ENCODE data around the gene RBM48. TPM values are rescaled to one million over a fixed set of nuclear protein-coding genes. Genes with fewer than 3 reads are reported as not detected.
A peak's percentile ranks its signal among the peaks of the same experiment; 100 is the strongest.

RBM48 gene
- total and polyA plus RNA-seq, 5 donors: 9.1 to 14.8 (median 11.3) TPM

DNA sequence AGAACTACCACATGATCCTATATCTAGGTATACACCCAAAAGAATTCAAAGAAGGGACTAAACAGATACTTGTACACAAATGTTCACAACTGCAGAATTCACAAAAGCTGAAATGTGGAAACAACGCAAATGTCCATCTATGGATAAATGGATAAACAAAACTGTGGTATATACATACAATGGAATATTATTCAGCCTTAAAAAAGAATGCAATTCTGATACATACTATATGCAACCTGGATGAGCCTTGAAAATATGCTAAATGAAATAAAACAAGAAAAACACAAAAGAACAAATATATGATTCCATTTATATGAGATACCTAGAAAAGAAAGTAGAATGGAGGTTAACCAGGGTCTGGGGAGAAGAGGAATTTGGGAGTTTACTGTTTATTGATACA is 54.4 kb downstream of the RBM48 start:
- Histone ChIP-seq H3K27me3 (ENCODE audit: control insufficient read depth, insufficient read depth) (no peaks in the 10 kb centered on the region), H3K4me3 (ENCODE audit: low read length) (no peak overlapping the region), H3K27ac (ENCODE audit: low read length) (no peak overlapping the region), H3K4me1 (ENCODE audit: control insufficient read depth, insufficient read depth, low read length) (peaks cover 10% of the 10 kb centered on the region), H3K9me3 (ENCODE audit: control insufficient read depth, low read length) (no peaks in the 10 kb centered on the region)
- WGBS: 99% methylated on average over 1 of the region's 1 CpG
- ATAC-seq: no peak
- no peak for DNase-seq
- intact Hi-C loops (cut with DNase I): no loop called here

DNA sequence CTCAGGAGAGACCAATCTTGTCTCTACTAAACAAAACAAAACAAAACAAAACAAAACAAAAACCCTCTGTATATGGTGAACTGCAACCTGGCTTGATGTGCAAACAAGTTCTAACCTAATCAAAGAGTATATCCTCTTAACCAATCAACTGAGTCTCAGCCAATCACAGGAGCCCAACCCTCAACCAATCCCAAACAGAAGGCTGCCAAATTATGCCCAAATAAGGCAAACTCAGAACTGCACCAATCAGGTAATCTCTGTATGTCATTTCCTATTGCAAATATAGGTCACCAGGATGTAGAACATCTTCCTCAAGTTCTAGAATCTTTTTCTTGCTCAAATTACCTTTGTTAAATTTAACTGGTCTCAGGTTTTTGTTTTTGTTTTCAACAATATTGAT is 56.4 kb downstream of the RBM48 start:
- Histone ChIP-seq H3K4me3 (ENCODE audit: low read length) (no peak overlapping the region), H3K9me3 (ENCODE audit: control insufficient read depth, low read length) (no peaks in the 10 kb centered on the region), H3K27me3 (ENCODE audit: control insufficient read depth, insufficient read depth) (no peaks in the 10 kb centered on the region), H3K27ac (ENCODE audit: low read length) (peak overlapping the region; percentile 62), H3K4me1 (ENCODE audit: control insufficient read depth, insufficient read depth, low read length) (peaks cover 12% of the 10 kb centered on the region)
- DNase-seq (no peak), ATAC-seq (no peak)
- intact Hi-C loops (cut with DNase I): no loop called here

- no peaks in the 10 kb centered on the region for H3K27me3 ChIP-seq (ENCODE audit: control insufficient read depth, insufficient read depth)
- intact Hi-C loops (cut with DNase I): no loop called here
- no peaks in the 10 kb centered on the region for H3K9me3 ChIP-seq (ENCODE audit: control insufficient read depth, low read length)
- no peak for DNase-seq
- H3K27ac ChIP-seq (ENCODE audit: low read length): no peak overlapping the region
- no peak for ATAC-seq
- no peak overlapping the region for H3K4me3 ChIP-seq (ENCODE audit: low read length)
- peaks cover 10% of the 10 kb centered on the region for H3K4me1 ChIP-seq (ENCODE audit: control insufficient read depth, insufficient read depth, low read length)
Measured at GRCh38 chr7:92586403-92586802, 57.8 kb downstream of the RBM48 start.

DNA sequence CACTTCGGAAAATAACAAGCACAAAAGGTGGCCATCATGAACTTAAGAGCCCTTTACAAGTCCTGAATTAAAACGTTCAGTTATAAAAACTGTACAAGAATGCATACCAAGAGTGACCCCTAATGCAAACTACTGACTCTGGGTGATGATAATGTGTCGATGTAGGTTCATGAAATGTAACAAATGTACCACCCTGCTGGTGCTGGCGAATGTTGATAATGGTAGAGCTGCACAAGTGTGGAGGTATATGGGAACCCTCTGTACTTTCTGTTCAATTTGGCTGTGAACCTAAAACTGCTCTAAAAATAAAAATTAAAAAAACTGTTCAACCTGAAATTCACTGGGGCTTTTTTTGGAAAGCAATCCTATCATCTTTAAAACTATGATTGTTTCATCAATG is 58.2 kb downstream of the RBM48 start:
- Histone ChIP-seq H3K9me3 (ENCODE audit: control insufficient read depth, low read length) (no peaks in the 10 kb centered on the region), H3K4me3 (ENCODE audit: low read length) (no peak overlapping the region), H3K27ac (ENCODE audit: low read length) (peak overlapping the region; percentile 51), H3K4me1 (ENCODE audit: control insufficient read depth, insufficient read depth, low read length) (peaks cover 10% of the 10 kb centered on the region), H3K27me3 (ENCODE audit: control insufficient read depth, insufficient read depth) (no peaks in the 10 kb centered on the region)
- DNase-seq: no peak
- ATAC-seq: no peak
- 54% methylated on average over 4 of the region's 4 CpGs for WGBS
- intact Hi-C loops (cut with DNase I): no loop called here

Other genes with a start within 250 kb of the RBM48 start
- 10 to 100 TPM; 18.0 to 21.5 (median 18.2) TPM for gene GATAD1, start 81.3 kb upstream of the RBM48 start, total RNA-seq
- gene GATAD1, start 81.3 kb upstream of the RBM48 start, polyA plus RNA-seq: 15.5 TPM
- gene ERVW-1, start 50.8 kb upstream of the RBM48 start, total RNA-seq: not detected
- gene ERVW-1, start 50.8 kb upstream of the RBM48 start, polyA plus RNA-seq: 0.07 TPM
- 10 to 100 TPM; 13.1 to 17.6 (median 15.6) TPM for gene PEX1, start 275 bp upstream of the RBM48 start, total RNA-seq
- gene PEX1, start 275 bp upstream of the RBM48 start, polyA plus RNA-seq: 9.3 TPM
- gene FAM133B, start 61.6 kb downstream of the RBM48 start, total RNA-seq: 10 to 100 TPM; 13.2 to 18.1 (median 15.2) TPM
- 16.6 TPM for gene FAM133B, start 61.6 kb downstream of the RBM48 start, polyA plus RNA-seq

Data from right cardiac atrium (tissue), 5 donors.